NB4 (cell line): ENCODE measurements around the gene SGCE.

ENCODE experiments used
- DNase-seq: peaks from one replicate; pipeline ENCODE4 v3.0.0; 2010; ENCODE audit warnings: low read depth
- H3K4me3 ChIP-seq: one replicate; pipeline ENCODE4 v1.5.1; 2011; ENCODE audit warnings: mild to moderate bottlenecking, low read depth, low read length, moderate library complexity
- CTCF ChIP-seq: IDR thresholded peaks from one replicate; pipeline ENCODE4 v1.5.1; 2012; ENCODE audit warnings: low read depth, low read length
- MAX ChIP-seq: IDR thresholded peaks from 2 replicates; pipeline ENCODE4 v1.6.1; 2011; ENCODE audit warnings: low read depth, low read length
- MYC ChIP-seq: IDR thresholded peaks from 2 replicates; pipeline ENCODE4 v1.6.1; 2011; ENCODE audit warnings: low read depth, low read length
- POLR2A ChIP-seq: IDR thresholded peaks from 2 replicates; pipeline ENCODE4 v1.6.1; 2011; ENCODE audit warnings: mild to moderate bottlenecking; ENCODE audit not compliant: insufficient read length; ENCODE audit errors: extremely low read depth

The SGCE gene

GRCh38 chr7:94656925-94657731, 1.2 kb upstream of the SGCE start:
- TF ChIP-seq CTCF (no peak), MYC (no peak), MAX (no peak), POLR2A (no peak)
- peak; percentile 8 for DNase-seq
- H3K4me3 ChIP-seq = peak overlapping the region; percentile 55

GRCh38 chr7:94656658-94656924, 658 bp upstream of the SGCE start:
- TF ChIP-seq MYC (no peak), CTCF (no peak), MAX (no peak), POLR2A (no peak)
- no peak for DNase-seq
- H3K4me3 ChIP-seq = no peak overlapping the region

GRCh38 chr7:94655126-94655847, 646 bp downstream of the SGCE start:
- no peak for DNase-seq
- H3K4me3 ChIP-seq = no peak overlapping the region
- TF ChIP-seq MAX (no peak), MYC (no peak), POLR2A (no peak), CTCF (no peak)

- TF ChIP-seq MAX (no peak), CTCF (no peak), POLR2A (no peak), MYC (no peak)
- H3K4me3 ChIP-seq = no peak overlapping the region
- no peak for DNase-seq
Measured at GRCh38 chr7:94654783-94655125, 1.2 kb downstream of the SGCE start.

- H3K4me3 ChIP-seq = no peak overlapping the region
- TF ChIP-seq POLR2A (no peak), MYC (no peak), CTCF (no peak), MAX (no peak)
- DNase-seq = no peak
Measured at GRCh38 chr7:94650147-94651051, 5.5 kb downstream of the SGCE start.
